IPS DF 4.7 (cell line): ENCODE data around the gene BCL11B.

Experiments used
- DNase-seq: peaks from one replicate; pipeline ENCODE4 v3.0.0-alpha.2; 2013; ENCODE audit warnings: low spot score; ENCODE audit errors: extremely low read depth

The BCL11B gene

DNA sequence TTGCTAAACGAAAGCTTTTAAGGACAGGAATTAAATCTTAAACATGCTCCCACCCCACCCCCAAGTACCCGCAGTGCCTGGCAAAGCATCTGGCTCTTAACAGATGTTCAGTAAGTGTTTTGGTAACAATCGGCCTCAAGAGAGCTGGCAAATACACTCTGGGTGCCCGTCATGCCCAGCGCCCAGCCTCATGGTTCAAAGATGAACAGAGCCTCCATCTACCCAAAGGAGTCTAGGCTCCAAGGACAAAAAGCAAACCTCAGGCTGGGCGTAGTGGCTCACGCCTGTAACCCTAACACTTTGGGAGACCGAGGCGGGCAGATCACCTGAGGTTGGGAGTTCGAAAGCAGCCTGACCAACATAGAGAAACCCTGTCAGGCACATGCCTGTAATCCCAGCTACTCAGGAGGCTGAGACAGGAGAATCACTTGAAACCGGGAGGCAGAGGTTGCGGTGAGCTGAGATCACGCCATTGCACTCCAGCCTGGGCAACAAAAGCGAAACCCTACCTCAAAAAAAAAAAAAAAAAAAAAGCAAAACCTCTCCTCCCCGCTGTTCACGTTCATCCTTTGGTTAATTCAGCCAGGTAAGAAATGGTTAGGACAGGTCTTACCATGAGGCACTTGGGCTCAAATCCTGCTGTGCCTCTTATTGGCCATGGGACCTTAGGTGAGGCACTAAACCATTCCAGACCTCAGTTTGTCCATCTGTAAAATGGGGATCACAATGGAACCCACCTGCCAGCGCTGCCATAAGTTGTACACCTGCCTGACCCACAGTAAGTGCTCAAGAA lies 151.3 kb downstream of the BCL11B start:
- no peak for DNase-seq

DNA sequence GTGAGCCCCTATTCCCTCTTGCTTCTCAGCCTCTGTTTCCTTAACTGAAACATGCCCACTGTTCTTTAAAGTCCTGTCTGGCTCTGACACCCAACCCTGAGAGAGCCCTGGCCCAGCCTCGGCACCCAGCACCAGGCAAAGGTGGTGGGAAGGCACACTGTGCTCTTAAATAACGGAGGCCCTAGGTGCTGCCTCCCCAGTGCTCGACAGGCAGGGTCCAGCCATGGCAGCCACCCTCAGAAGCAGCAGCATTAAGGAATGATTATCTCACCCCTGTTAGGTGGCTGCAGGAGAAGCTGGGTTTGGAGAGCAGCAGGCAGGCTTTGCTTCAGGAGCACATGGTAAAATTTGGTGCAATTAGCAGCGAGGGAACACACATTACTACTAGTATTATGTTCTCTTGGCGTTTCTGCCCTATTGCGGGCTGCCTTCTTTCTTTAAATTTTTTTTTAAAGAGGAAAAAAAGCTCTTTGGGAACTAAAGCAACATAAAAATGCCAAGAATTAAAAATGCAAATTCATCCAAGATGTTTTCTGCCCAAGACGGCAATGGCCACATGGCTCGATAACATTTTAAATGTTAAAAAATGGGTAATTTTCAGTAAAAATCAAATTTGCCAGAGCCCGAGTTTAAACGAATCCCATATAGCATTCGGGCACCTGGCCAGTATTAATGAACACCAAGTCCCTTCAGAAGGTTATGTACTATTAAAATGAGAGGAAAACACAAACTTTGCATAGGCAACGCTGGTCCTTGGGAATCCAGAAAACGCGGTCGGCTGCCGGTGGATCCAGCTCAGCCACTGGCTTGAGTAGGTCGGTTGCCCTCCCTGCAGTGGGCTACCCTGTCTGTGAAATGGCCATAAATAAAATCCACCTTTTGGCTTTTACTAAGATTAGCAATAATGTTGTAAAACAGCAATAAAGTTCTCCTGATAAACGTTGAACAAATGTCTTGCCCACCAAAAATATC lies 152.2 kb downstream of the BCL11B start:
- no peak for DNase-seq
